GM21529 (cell line): ENCODE measurements around the gene TSEN54.

Source experiments
- ATAC-seq: cut with Tn5 transposase; IDR thresholded peaks from one replicate; pipeline ENCODE4 v1.9.1; 2021; ENCODE audit not compliant: unreplicated experiment

The TSEN54 gene

GRCh38 chr17:75503976-75504346 lies 12.4 kb upstream of the TSEN54 start:
- no peak for ATAC-seq

- no peak for ATAC-seq
Measured at GRCh38 chr17:75504347-75505151, 11.8 kb upstream of the TSEN54 start.

GRCh38 chr17:75505152-75505409 lies 11.2 kb upstream of the TSEN54 start:
- ATAC-seq, result no peak

DNA sequence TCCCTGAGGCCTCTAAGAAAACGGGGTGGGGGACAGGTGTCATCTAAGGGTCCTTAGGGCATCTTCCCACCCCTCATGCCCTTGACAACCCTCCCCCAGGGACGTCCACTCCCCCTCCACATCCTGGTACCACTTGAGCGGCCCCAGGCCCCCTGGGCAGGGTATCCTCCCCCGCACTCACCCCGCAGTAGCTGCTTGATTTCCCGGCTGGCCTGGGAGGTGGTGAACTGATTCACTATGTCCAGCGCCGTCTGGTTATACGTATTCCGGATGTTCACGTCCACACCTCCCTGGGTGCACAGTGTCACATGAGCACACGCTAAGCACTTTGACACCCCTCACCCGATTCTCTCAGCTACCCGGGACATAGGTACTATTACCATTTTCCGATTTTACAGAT lies 10.7 kb upstream of the TSEN54 start:
- no peak for ATAC-seq

DNA sequence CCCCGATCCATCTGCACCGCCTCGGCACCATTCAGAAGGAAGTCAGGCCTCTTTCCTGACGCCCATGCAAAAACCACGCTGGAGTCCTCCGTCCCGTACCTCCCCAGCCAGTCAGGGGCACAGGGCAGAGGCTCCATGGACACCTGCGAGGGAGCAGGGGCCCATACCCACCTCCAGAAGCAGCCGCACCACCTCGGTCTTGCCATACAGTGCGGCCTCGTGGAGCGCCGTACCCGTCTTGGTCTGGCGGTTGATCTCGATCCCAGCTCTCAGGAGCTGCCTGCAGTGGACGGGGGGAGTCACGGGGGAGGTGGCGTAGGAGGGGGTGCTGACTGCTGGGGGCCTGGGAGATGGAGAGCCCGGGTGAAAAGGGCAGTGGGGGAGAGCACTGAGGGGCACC lies 10.2 kb upstream of the TSEN54 start:
- no peak for ATAC-seq

GRCh38 chr17:75506888-75507287 lies 9.4 kb upstream of the TSEN54 start:
- ATAC-seq, result no peak

DNA sequence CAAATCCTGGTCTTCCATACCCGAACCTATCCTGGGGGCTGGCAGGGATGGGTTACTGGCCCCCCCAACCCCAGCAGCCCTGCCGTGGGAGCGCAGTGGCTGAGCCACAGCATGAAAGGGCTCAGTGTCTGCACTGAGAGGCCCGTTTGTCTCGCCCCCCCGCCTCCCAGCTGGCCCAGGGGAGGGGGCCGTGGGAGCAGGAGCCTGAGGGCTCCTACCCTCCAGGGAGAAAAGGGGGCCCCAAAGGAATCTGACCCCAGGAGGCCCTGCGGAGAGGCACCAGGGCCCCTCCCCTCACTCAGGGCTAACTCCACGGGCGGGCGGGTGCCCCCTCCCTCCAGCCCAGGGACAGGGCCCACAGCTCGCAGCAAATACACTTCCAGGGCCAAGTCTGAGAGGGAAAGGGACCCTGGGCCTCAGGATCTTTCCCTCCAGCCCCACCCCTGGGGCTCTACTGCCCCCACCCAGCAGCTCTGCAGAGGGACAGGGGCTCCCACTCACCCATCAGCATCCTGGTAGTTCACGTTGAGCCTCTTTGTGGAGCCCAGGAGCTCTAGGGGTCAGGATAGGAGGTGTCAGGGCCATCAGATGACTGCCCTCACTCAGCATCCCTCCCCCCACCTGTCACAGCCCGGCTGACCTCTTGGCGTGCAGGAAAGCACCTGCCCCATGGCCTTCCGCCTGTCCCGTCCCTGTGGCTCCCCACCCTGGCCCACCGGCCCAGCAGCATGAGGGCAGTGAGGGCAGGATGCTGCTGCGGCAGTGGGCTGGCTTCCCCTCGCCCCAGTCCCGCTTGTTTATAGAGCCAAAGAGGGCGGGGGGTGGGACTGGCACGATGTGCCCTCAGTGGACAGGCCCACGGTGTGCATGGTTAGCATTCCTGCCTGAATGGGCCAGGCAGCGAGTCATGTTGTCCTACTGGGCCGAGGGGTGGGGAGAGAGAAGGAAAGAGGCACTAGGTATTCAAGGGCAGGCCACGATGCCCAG lies 8.3 kb upstream of the TSEN54 start:
- ATAC-seq, result no peak

GRCh38 chr17:75508931-75509361 lies 7.4 kb upstream of the TSEN54 start:
- ATAC-seq, result no peak

- no peak for ATAC-seq
Measured at GRCh38 chr17:75509528-75510258, 6.6 kb upstream of the TSEN54 start.

DNA sequence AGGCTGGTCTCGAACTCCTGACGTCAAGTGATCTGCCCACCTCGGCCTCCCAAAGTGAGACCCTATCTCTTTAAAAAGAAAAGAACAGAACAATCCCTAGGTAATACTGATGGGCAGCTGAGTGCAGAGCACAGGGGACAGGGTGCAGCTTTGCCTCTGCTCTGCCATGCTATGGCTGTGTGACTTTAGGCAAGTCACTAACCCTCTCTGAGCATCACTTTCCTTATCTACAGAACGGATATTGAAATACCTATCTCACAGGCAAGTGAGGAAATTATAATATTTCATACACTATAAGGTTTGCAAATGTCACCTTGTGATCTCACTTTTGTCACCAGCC lies 5.1 kb upstream of the TSEN54 start:
- no peak for ATAC-seq

DNA sequence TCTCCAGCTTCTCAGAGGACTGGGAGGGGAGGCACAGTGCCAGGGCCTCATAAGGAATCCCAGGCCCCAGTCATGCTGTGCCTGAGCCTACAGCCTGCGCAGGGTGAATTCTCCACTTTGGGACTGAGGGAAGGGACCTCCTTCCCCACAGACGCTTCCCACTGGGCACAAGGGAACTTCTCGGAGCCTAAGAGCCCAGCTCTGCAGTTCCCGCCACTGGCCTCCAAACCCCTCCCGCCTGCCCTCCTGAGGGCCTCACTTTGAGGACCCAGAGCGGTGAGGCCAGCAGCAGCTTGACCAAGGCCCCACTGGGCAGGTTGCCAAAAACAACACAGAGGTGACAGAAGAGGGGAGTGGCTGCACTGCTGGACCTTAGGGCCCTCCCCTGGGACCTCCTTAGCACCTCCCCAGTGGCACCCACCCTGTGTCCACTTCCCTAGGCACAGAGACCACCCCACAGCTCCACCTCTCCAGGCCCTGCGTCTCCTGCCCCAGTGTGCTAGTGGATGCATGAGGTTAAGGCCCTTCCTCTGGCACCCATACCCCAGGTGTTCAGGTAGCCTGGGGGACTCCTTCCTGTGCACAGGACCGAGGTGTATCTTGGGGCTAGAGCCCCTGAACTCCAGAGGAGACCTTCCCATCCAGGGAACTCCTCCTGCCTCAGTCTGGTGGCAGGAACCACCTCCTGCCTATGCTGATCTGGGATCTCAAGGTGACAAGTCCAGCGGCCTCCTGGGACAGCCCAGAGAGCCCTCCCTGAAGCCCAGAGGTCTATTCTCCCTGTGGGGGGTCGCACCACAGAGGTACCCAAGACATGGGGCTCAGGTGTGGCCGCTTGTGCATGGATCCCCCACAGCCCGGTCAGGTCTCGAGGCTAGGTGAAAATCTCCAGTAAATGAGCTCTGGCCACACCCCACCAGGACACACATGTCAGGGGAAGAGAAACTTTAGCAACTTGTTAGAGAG lies 4.4 kb upstream of the TSEN54 start:
- ATAC-seq, result no peak

DNA sequence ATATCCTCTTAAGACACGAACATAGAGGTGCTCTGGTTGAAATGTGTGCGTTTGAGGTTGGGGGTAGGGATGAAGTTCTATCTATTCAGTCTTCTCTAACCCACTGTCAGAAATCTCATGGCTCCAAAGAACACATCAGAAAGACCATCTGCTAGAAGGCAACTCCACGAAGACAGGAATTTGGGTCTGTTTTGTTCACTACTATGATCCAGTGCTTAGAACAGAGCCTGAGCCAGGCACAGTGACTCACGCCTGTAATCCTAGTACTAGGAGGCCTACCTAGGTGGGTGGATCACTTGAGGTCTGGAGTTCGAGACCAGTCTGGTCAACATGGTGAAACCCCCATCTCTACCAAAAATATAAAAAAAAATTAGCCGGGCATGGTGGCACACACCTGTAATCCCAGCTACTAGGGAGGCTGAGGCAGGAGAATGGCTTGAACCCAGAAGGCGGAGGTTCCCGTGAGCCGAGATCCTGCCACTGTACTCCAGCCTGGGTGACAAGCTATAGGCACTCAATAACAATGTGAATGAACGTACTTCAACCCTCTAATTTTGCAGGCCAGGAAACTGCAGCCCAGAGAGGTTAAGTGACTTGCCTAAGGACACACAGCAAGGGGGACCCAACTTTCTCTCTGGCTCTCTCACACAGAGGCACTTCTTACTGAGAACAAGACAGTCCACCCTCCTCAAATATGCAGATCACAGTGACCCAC lies 3.2 kb upstream of the TSEN54 start:
- ATAC-seq, result no peak

GRCh38 chr17:75513641-75514000 lies 2.7 kb upstream of the TSEN54 start:
- ATAC-seq, result no peak

GRCh38 chr17:75514299-75514918 lies 1.9 kb upstream of the TSEN54 start:
- no peak for ATAC-seq

DNA sequence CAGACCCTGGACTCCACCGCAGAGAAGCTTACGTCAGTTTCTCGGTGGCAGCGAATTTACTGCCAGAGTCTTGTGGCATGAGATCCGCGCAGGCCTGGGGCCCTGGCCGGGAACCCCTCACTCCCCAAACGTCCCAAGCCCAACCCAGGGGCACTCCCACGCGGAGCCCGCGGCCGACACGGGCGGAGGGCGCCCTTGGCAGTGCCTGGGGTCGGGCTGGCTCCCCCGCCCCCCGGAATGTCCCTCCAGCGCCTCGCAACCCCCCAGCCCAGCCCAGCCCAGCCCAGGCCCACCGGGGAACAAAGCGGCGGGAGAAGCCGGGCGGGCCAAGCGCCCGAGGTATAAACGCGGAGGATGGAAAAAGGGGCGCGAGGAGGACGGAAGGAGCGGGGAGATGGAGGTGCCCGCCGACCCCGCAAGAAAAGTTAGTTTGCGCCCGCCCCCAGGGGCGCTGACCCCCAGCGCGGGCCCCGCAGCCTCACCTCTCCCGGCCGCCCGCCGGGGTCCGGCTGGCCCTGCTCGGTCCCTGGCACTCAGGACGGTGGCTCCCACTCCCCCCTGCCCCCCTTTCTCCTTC lies 1.3 kb upstream of the TSEN54 start:
- ATAC-seq, result no peak

DNA sequence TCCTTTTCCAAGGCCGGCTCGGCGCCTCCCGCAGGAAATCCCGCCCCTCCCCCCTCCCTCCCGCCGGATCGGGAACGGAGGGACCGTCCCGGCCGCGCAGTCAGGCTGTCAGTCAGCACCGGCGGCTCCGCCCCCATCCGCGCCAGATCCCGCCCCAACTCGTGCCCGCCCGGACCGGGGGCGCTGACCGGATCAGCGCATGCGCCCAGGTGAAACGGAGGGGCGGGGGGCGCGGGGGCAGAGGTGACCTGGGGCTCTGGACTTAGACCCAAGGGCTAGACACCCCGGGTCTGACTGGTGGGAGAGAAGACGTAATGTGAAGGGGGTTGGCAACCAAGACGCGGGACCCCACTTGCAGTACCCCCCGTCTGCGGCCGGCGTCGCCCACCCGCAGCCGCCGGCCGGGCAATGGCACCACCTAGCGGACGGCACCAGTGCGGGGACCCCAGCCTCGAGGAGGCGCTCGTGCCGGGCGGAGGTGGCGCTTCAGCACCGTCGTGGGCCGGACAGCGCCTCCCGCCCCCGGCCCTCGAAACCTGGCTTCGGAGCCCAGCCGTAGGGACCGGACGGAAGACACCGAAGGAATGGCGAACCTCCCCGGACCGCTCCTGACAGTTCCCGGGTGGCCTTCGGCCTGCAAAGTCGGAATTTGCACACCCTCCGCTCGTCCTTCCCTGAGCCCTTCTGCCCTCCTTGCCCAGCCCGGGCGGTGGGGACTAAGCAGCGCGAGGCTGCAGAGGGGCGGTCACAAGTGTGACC lies 653 bp upstream of the TSEN54 start, which contains the start of gene CASKIN2:
Gene CASKIN2, minus strand, starts transcription at position 42 of the 759 bp plus-strand sequence. CDS start 1,733 bp downstream, outside the sequence.
- peak; percentile 46 for ATAC-seq

GRCh38 chr17:75516619-75517296 lies 430 bp downstream of the TSEN54 start:
- peak; percentile 4 for ATAC-seq
